ENCODE results near the gene PANK4.

GRCh38 chr1:2530513-2531361 lies 4.3 kb upstream of the PANK4 start:
- TF ChIP-seq, protein P1, sequence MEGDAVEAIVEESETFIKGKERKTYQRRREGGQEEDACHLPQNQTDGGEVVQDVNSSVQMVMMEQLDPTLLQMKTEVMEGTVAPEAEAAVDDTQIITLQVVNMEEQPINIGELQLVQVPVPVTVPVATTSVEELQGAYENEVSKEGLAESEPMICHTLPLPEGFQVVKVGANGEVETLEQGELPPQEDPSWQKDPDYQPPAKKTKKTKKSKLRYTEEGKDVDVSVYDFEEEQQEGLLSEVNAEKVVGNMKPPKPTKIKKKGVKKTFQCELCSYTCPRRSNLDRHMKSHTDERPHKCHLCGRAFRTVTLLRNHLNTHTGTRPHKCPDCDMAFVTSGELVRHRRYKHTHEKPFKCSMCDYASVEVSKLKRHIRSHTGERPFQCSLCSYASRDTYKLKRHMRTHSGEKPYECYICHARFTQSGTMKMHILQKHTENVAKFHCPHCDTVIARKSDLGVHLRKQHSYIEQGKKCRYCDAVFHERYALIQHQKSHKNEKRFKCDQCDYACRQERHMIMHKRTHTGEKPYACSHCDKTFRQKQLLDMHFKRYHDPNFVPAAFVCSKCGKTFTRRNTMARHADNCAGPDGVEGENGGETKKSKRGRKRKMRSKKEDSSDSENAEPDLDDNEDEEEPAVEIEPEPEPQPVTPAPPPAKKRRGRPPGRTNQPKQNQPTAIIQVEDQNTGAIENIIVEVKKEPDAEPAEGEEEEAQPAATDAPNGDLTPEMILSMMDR (conservative IDR thresholded peaks at IDR 0.05): no peak
- TF ChIP-seq EZH2 (IDR thresholded peaks at IDR 0.05; ENCODE audit: low read depth): no peak
